DOHH2 (cell line): ENCODE results near the gene MPZL2.

Experiments
- EZH2phosphoT487 ChIP-seq: fragments of 200-600 bp; sonication (generic); IDR thresholded peaks from 2 replicates; pipeline ENCODE4 v1.6.1; 2017; ENCODE audit warnings: borderline replicate concordance, mild to moderate bottlenecking, antibody characterized with exemption, low read length, moderate library complexity, mixed read lengths
- TF ChIP-seq, protein P1 (sequence below): fragments of 200-600 bp; sonication (generic); IDR thresholded peaks from one replicate; pipeline ENCODE4 v1.5.1; 2014; ENCODE audit warnings: antibody characterized with exemption, mild to moderate bottlenecking, low read depth, low read length; ENCODE audit not compliant: poor library complexity, severe bottlenecking

DNA sequence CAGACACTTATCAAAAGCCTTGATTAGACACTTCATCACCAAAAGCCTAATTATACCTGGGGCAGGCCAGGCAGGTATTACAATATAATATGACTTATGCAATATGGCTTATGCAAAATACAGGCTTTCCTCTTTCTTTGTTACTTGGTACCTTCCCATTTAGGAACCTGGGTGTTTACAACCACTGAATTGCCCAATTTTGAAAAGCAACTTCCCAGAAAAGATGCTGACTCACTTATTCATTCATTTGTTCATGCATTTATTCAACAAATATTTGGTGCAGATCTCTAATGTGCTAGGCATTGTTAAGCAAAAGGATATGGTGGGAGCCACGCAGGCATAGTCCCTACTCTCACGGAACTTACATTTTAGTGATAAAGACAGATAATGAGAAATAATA, 25.7 kb downstream of the MPZL2 start:
- TF ChIP-seq, protein P1, sequence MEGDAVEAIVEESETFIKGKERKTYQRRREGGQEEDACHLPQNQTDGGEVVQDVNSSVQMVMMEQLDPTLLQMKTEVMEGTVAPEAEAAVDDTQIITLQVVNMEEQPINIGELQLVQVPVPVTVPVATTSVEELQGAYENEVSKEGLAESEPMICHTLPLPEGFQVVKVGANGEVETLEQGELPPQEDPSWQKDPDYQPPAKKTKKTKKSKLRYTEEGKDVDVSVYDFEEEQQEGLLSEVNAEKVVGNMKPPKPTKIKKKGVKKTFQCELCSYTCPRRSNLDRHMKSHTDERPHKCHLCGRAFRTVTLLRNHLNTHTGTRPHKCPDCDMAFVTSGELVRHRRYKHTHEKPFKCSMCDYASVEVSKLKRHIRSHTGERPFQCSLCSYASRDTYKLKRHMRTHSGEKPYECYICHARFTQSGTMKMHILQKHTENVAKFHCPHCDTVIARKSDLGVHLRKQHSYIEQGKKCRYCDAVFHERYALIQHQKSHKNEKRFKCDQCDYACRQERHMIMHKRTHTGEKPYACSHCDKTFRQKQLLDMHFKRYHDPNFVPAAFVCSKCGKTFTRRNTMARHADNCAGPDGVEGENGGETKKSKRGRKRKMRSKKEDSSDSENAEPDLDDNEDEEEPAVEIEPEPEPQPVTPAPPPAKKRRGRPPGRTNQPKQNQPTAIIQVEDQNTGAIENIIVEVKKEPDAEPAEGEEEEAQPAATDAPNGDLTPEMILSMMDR: no peak
- no peak for TF ChIP-seq EZH2phosphoT487
